Astrocyte (in vitro differentiated cells and primary cell): ENCODE measurements around the gene HOXC9. TPM values are rescaled to one million over a fixed set of nuclear protein-coding genes. Genes with fewer than 3 reads are reported as not detected.

Source experiments
- DNase-seq: peaks from one replicate; pipeline ENCODE4 v3.0.0-alpha.2; 2010; ENCODE audit warnings: low read depth
- FAIRE-seq: peaks from 2 replicates; lab custom pipeline; 2011; peaks lifted over from hg19 to GRCh38; lab: Jason Lieb, UNC
- H2AFZ ChIP-seq: 2 replicates; pipeline ENCODE4 v1.6.0; 2012; ENCODE audit warnings: low read depth, low read length, inconsistent platforms
- H3K27ac ChIP-seq: 2 replicates; pipeline ENCODE4 v1.5.1; 2011; ENCODE audit warnings: low read depth, low read length, inconsistent platforms
- H3K27me3 ChIP-seq: 2 replicates; pipeline ENCODE4 v1.6.0; 2011; ENCODE audit warnings: low read length, inconsistent platforms; ENCODE audit not compliant: insufficient read depth
- H3K36me3 ChIP-seq: 2 replicates; pipeline ENCODE4 v1.5.1; 2011; ENCODE audit warnings: low read length, inconsistent platforms; ENCODE audit not compliant: insufficient read depth
- H3K4me1 ChIP-seq: 2 replicates; pipeline ENCODE4 v1.5.1; 2011; ENCODE audit warnings: low read length, inconsistent platforms; ENCODE audit not compliant: insufficient read depth
- H3K4me2 ChIP-seq: 2 replicates; pipeline ENCODE4 v1.6.0; 2012; ENCODE audit warnings: low read length, inconsistent platforms
- H3K4me3 ChIP-seq: 2 replicates; pipeline ENCODE4 v1.5.1; 2011; ENCODE audit warnings: low read depth, mild to moderate bottlenecking, low read length, inconsistent platforms; ENCODE audit not compliant: insufficient read depth
- H3K79me2 ChIP-seq: 2 replicates; pipeline ENCODE4 v1.6.0; 2012; ENCODE audit warnings: mild to moderate bottlenecking, low read length, inconsistent platforms; ENCODE audit not compliant: insufficient read depth
- H3K9ac ChIP-seq: 2 replicates; pipeline ENCODE4 v1.6.0; 2012; ENCODE audit warnings: mild to moderate bottlenecking, low read length, inconsistent platforms
- H3K9me3 ChIP-seq: 2 replicates; pipeline ENCODE4 v1.5.1; 2012; ENCODE audit warnings: low read depth, mild to moderate bottlenecking, low read length, inconsistent platforms; ENCODE audit not compliant: insufficient read depth
- H4K20me1 ChIP-seq: 2 replicates; pipeline ENCODE4 v1.6.0; 2012; ENCODE audit warnings: low read length, inconsistent platforms; ENCODE audit not compliant: insufficient read depth
- H3K27ac Mint-ChIP-seq: one replicate; pipeline ENCODE4 v1.8.0; 2021; ENCODE audit warnings: mild to moderate bottlenecking, mixed read lengths; ENCODE audit not compliant: unreplicated experiment
- H3K27me3 Mint-ChIP-seq: one replicate; pipeline ENCODE4 v1.8.0; 2021; ENCODE audit warnings: low read depth, mixed read lengths; ENCODE audit not compliant: unreplicated experiment
- H3K36me3 Mint-ChIP-seq: one replicate; pipeline ENCODE4 v1.8.0; 2021; ENCODE audit warnings: low read depth, mixed read lengths; ENCODE audit not compliant: unreplicated experiment
- H3K4me1 Mint-ChIP-seq: one replicate; pipeline ENCODE4 v1.8.0; 2021; ENCODE audit warnings: low read depth, mixed read lengths; ENCODE audit not compliant: unreplicated experiment
- H3K4me3 Mint-ChIP-seq: one replicate; pipeline ENCODE4 v1.8.0; 2021; ENCODE audit warnings: mild to moderate bottlenecking, moderate library complexity, mixed read lengths; ENCODE audit not compliant: unreplicated experiment
- H3K9me3 Mint-ChIP-seq: one replicate; pipeline ENCODE4 v1.8.0; 2021; ENCODE audit warnings: mild to moderate bottlenecking, mixed read lengths; ENCODE audit not compliant: unreplicated experiment
- EZH2 ChIP-seq: IDR thresholded peaks from 2 replicates; pipeline ENCODE4 v1.6.1; 2012; ENCODE audit warnings: mild to moderate bottlenecking, low read length, inconsistent platforms; ENCODE audit not compliant: insufficient read depth
- total RNA-seq: library from RNA; stranded (reverse); gene quantifications from 2 replicates; pipeline ENCODE4 v1.2.1, GENCODE V29; 2021
- TF ChIP-seq, protein P1 (sequence below): IDR thresholded peaks from 2 replicates; pipeline ENCODE4 v1.5.1; 2011; ENCODE audit warnings: low read depth, mild to moderate bottlenecking, inconsistent platforms, low read length, moderate library complexity; ENCODE audit not compliant: insufficient read depth

Gene HOXC9
- total RNA-seq, 1 donor from 2014 or later: not detected

DNA sequence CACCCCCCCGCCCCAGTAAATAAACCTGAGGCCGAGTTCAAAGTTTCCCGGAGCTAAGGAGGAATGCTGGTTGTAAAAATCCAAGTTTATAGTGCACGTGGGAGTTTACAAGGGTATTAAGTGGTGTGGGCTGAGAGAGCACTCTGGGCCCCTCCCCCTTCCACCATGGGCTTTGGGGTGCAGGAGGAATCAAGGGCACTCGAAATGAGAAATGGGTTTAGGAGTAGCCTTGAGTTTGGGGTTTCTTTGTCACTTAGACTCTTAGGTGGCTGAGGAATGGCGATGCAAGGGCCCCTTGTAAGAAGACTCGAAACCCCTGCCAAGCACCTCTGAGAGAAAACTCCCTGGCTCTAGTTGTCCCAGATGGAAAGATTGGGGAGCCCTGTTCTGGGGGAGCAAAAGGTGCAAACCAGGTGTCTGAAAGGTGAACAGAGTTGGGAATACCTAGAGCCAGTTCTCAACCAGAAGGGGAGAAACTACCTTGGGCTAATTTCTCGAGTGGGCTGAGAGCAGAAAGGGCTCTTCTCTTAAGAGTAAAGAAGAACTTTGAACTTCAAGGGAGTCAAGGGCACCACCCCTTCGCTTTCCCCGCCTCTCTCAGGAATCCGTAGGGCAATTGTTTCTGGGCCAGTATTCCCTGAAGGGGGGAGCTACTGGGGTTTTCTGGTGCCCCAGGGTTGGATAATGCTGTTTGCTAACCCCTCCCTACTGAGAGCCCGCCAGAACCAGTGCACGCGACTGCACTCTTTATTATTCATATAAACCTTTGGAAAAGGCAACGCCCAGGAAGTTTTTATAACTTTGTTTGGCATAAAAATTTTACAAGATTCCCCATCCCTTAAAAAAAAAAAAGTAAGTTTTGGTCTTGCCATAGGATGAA is 21.2 kb upstream of the HOXC9 start:
- Mint-ChIP-seq H3K9me3 (peaks cover 11% of the 10 kb centered on the region), H3K4me3 (no peak overlapping the region), H3K27ac (no peak overlapping the region), H3K27me3 (peaks cover 86% of the 10 kb centered on the region), H3K36me3 (no peaks in the 10 kb centered on the region), H3K4me1 (no peaks in the 10 kb centered on the region)
- Histone ChIP-seq H3K4me2 (no peak overlapping the region), H3K9ac (no peak overlapping the region), H3K36me3 (no peaks in the 10 kb centered on the region), H3K27me3 (peaks cover 93% of the 10 kb centered on the region), H3K4me1 (no peaks in the 10 kb centered on the region), H3K79me2 (no peaks in the 10 kb centered on the region), H3K4me3 (no peak overlapping the region), H3K27ac (no peak overlapping the region), H4K20me1 (no peaks in the 10 kb centered on the region), H3K9me3 (no peaks in the 10 kb centered on the region), H2AFZ (no peak overlapping the region)
- FAIRE-seq (no peak), DNase-seq (no peak)
- no peak for TF ChIP-seq EZH2
- TF ChIP-seq, protein P1, sequence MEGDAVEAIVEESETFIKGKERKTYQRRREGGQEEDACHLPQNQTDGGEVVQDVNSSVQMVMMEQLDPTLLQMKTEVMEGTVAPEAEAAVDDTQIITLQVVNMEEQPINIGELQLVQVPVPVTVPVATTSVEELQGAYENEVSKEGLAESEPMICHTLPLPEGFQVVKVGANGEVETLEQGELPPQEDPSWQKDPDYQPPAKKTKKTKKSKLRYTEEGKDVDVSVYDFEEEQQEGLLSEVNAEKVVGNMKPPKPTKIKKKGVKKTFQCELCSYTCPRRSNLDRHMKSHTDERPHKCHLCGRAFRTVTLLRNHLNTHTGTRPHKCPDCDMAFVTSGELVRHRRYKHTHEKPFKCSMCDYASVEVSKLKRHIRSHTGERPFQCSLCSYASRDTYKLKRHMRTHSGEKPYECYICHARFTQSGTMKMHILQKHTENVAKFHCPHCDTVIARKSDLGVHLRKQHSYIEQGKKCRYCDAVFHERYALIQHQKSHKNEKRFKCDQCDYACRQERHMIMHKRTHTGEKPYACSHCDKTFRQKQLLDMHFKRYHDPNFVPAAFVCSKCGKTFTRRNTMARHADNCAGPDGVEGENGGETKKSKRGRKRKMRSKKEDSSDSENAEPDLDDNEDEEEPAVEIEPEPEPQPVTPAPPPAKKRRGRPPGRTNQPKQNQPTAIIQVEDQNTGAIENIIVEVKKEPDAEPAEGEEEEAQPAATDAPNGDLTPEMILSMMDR: no peak

- Histone ChIP-seq H3K9me3 (no peaks in the 10 kb centered on the region), H3K79me2 (no peaks in the 10 kb centered on the region)
- no peak for FAIRE-seq
Measured at GRCh38 chr12:53980104-53980801, 19.7 kb upstream of the HOXC9 start.

More at GRCh38 chr12:53980104-53980801, 19.7 kb upstream of the HOXC9 start:
- TF ChIP-seq, protein P1: no peak
- no peak for TF ChIP-seq EZH2
- no peaks in the 10 kb centered on the region for H3K4me1 ChIP-seq
- no peak overlapping the region for H2AFZ ChIP-seq
- H3K27ac Mint-ChIP-seq: peak overlapping the region; percentile 43
- DNase-seq: no peak
- peaks cover 90% of the 10 kb centered on the region for H3K27me3 ChIP-seq
- peaks cover 88% of the 10 kb centered on the region for H3K27me3 Mint-ChIP-seq
- H3K4me1 Mint-ChIP-seq: no peaks in the 10 kb centered on the region
- H3K9me3 Mint-ChIP-seq: peaks cover 11% of the 10 kb centered on the region
- no peak overlapping the region for H3K9ac ChIP-seq
- H3K4me2 ChIP-seq: no peak overlapping the region
- no peaks in the 10 kb centered on the region for H3K36me3 ChIP-seq
- no peak overlapping the region for H3K4me3 ChIP-seq
- H4K20me1 ChIP-seq: no peaks in the 10 kb centered on the region
- no peak overlapping the region for H3K4me3 Mint-ChIP-seq
- no peaks in the 10 kb centered on the region for H3K36me3 Mint-ChIP-seq
- no peak overlapping the region for H3K27ac ChIP-seq
